ENCODE data around the gene POLR2L. TPM values are rescaled to one million over a fixed set of nuclear protein-coding genes. Genes with fewer than 3 reads are reported as not detected.

Gene POLR2L
- total RNA-seq, 1 experiment from 2014 or later: 673 TPM

DNA sequence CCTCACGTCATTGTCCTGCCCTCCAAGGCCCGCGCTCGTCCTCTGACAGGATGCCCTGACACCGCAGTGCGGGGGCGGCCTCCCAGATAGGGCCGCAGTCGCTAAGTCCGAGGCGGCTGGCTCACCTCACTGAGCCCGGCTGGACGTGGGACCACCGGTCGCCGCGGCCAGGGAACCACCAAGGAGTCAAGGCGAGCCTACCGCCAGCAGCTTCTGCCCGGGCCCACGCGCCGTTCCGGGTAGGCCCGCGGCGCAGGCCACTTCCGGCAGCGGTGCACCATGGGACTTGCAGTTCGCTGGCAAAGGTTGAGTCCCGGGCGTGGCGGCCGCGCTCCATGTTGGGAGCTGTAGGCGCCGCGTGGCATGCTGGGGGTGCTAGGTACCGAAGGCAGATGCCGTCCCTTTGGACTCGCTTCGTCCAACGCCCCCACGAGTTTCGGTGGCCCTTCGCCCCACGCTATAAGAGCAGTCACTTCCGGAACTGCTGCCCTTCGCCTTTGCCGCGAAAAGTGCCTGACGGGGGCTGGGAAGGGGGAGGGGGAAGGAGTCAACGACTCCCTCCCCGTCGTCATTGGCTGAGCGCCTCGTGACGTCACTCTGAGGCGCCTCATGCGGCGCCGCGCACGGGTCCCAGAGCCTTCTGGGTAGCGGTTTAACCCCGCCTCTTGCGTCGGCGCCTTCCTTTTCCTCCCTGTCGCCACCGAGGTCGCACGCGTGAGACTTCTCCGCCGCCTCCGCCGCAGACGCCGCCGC, 32.9 kb downstream of the POLR2L start, which contains the start of gene RPLP2:
Gene RPLP2 (plus strand): TSS at position 681 of the 753 bp plus-strand sequence. CDS start 268 bp downstream, outside the sequence.
- Histone ChIP-seq H3K9me3 (ENCODE audit: control insufficient read depth, insufficient read depth, low read depth, low read length) (no peaks in the 10 kb centered on the region), H3K4me1 (ENCODE audit: control insufficient read depth, insufficient read depth, low read length) (peaks cover 45% of the 10 kb centered on the region), H3K4me3 (ENCODE audit: low read depth in 2 of 2, low read length in 2 of 2) (peak within 1 kb of the TSS; percentile 85 to 96), H3K27me3 (ENCODE audit: control insufficient read depth, insufficient read depth, low read length) (no peaks in the 10 kb centered on the region), H3K27ac (ENCODE audit: low read length) (peak within 1 kb of the TSS; percentile 99), H3K36me3 (ENCODE audit: control insufficient read depth, insufficient read depth, low read length) (peaks cover 24% of the 10 kb centered on the region)
- peak; percentile 97 for DNase-seq (ENCODE audit: low read depth, low spot score)
- CTCF ChIA-PET: interaction anchor here (0.7 to 0.9 kb wide), 3 partner anchors 10 to 370 kb away, joined by 3 to 10 read pairs (median 8); partner anchors contain the start of gene PNPLA2
- BruUV-seq (replicated peaks): no TSS peak
- in situ Hi-C loops (cut with HindIII; ENCODE audit: low pct_unique_long_range_greater_than_20kb, low sequenced_read_pairs) (no loop called here), intact Hi-C loops (cut with micrococcal nuclease; ENCODE audit: unreplicated experiment) (no loop called here)
- POLR2A ChIA-PET: interaction anchor here (0.8 to 1.3 kb wide), 3 partner anchors 12 to 32 kb away, joined by 3 to 6 read pairs (median 3); no protein-coding TSS in a partner anchor
- TF ChIP-seq TCF7L2 (IDR thresholded peaks at IDR 0.05; ENCODE audit: low read depth, low read length): peak; percentile 20; the same call in 1 of the 2 replicates
- TF ChIP-seq, protein P1, sequence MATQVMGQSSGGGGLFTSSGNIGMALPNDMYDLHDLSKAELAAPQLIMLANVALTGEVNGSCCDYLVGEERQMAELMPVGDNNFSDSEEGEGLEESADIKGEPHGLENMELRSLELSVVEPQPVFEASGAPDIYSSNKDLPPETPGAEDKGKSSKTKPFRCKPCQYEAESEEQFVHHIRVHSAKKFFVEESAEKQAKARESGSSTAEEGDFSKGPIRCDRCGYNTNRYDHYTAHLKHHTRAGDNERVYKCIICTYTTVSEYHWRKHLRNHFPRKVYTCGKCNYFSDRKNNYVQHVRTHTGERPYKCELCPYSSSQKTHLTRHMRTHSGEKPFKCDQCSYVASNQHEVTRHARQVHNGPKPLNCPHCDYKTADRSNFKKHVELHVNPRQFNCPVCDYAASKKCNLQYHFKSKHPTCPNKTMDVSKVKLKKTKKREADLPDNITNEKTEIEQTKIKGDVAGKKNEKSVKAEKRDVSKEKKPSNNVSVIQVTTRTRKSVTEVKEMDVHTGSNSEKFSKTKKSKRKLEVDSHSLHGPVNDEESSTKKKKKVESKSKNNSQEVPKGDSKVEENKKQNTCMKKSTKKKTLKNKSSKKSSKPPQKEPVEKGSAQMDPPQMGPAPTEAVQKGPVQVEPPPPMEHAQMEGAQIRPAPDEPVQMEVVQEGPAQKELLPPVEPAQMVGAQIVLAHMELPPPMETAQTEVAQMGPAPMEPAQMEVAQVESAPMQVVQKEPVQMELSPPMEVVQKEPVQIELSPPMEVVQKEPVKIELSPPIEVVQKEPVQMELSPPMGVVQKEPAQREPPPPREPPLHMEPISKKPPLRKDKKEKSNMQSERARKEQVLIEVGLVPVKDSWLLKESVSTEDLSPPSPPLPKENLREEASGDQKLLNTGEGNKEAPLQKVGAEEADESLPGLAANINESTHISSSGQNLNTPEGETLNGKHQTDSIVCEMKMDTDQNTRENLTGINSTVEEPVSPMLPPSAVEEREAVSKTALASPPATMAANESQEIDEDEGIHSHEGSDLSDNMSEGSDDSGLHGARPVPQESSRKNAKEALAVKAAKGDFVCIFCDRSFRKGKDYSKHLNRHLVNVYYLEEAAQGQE (IDR thresholded peaks at IDR 0.05; ENCODE audit: insufficient read depth in 1 of 2, low read depth in 2 of 2, low read length in 1 of 2): no peak
- peak; percentile 95 for TF ChIP-seq POLR2AphosphoS5 (IDR thresholded peaks at IDR 0.05; ENCODE audit: low read depth, low read length)
- TF ChIP-seq, protein P2, sequence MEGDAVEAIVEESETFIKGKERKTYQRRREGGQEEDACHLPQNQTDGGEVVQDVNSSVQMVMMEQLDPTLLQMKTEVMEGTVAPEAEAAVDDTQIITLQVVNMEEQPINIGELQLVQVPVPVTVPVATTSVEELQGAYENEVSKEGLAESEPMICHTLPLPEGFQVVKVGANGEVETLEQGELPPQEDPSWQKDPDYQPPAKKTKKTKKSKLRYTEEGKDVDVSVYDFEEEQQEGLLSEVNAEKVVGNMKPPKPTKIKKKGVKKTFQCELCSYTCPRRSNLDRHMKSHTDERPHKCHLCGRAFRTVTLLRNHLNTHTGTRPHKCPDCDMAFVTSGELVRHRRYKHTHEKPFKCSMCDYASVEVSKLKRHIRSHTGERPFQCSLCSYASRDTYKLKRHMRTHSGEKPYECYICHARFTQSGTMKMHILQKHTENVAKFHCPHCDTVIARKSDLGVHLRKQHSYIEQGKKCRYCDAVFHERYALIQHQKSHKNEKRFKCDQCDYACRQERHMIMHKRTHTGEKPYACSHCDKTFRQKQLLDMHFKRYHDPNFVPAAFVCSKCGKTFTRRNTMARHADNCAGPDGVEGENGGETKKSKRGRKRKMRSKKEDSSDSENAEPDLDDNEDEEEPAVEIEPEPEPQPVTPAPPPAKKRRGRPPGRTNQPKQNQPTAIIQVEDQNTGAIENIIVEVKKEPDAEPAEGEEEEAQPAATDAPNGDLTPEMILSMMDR (IDR thresholded peaks at IDR 0.05): no peak
- peak; percentile 93; the same call in 1 of the 2 replicates for TF ChIP-seq SIN3A (IDR thresholded peaks at IDR 0.05; ENCODE audit: borderline replicate concordance, insufficient read depth, low read depth, low read length)
- peak; percentile 90 for ATAC-seq

DNA sequence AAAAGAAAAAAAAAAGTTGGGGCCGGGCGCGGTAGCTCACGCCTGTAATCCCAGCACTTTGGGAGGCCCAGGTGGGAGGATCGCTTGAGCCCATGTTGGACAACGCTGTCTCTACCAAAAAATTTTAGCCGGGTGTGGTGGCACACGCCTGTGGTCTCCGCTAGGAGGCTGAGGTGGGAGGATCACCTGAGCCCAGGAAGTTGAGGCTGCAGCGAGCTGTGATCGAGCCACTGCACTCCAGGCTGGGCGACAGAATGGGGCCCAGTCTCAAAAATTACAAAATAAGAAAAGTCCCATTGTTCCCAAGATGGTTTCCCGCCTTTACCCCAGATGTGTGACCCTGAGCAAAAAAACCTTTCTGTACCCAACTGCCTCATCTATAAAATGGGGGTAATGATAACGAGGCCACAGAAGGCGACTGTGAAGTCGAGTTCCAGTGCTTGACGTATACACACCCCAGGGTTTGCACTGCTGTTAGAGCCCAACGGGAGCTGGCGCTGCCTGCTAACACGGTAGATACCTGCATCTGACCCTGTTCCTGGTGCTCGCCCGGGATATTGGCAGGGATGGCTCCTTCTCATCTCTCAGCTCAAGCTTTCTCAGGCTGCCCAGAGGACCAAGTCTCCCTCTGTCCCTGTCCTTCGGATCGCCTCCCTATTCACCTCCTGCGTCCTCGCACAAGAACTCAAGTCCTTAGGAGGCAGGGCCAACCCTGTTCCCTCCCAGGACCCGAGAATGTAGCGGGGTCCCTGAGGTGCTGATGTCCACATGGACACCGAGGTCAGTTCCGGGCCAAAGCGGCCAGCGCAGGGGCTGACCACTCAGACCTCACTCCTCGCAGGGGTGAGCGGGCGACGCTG, 33.7 kb downstream of the POLR2L start:
- Histone ChIP-seq H3K4me3 (ENCODE audit: low read depth in 2 of 2, low read length in 2 of 2) (peak overlapping the region; percentile 85 to 96), H3K4me1 (ENCODE audit: control insufficient read depth, insufficient read depth, low read length) (peaks cover 53% of the 10 kb centered on the region), H3K9me3 (ENCODE audit: control insufficient read depth, insufficient read depth, low read depth, low read length) (no peaks in the 10 kb centered on the region), H3K36me3 (ENCODE audit: control insufficient read depth, insufficient read depth, low read length) (peaks cover 24% of the 10 kb centered on the region), H3K27ac (ENCODE audit: low read length) (peak overlapping the region; percentile 99), H3K27me3 (ENCODE audit: control insufficient read depth, insufficient read depth, low read length) (no peaks in the 10 kb centered on the region)
- TF ChIP-seq, protein P1 (IDR thresholded peaks at IDR 0.05; ENCODE audit: insufficient read depth in 1 of 2, low read depth in 2 of 2, low read length in 1 of 2): no peak
- TF ChIP-seq TCF7L2 (IDR thresholded peaks at IDR 0.05; ENCODE audit: low read depth, low read length): no peak
- no peak; the same call in 1 of the 2 replicates for TF ChIP-seq POLR2AphosphoS5 (IDR thresholded peaks at IDR 0.05; ENCODE audit: low read depth, low read length)
- TF ChIP-seq SIN3A (IDR thresholded peaks at IDR 0.05; ENCODE audit: borderline replicate concordance, insufficient read depth, low read depth, low read length): no peak; the same call in 1 of the 2 replicates
- TF ChIP-seq, protein P2 (IDR thresholded peaks at IDR 0.05): no peak; the same call in 1 of the 2 replicates
- POLR2A ChIA-PET: interaction anchor here (1.0 to 1.3 kb wide), 2 partner anchors 13 to 20 kb away, joined by 3 read pairs; no protein-coding TSS in a partner anchor
- CTCF ChIA-PET: interaction anchor here (0.6 to 0.9 kb wide), 4 partner anchors 10 to 369 kb away, joined by 3 to 10 read pairs (median 6); partner anchors contain the start of gene PNPLA2
- intact Hi-C loops (cut with micrococcal nuclease; ENCODE audit: unreplicated experiment) (no loop called here), in situ Hi-C loops (cut with HindIII; ENCODE audit: low pct_unique_long_range_greater_than_20kb, low sequenced_read_pairs) (no loop called here)
- TSS peak; percentile 88 for BruUV-seq (replicated peaks)
- DNase-seq (ENCODE audit: low read depth, low spot score) (no peak), ATAC-seq (peak; percentile 75)
